Common myeloid progenitor, CD34-positive (primary cell): ENCODE measurements around the gene BTBD17.
A peak's percentile ranks its signal among the peaks of the same experiment; 100 is the strongest.

Experiments
- CTCF ChIA-PET: fragments of 350-600 bp; sonication (Branson Sonifier 250); formaldehyde crosslinking; loops from one replicate; lab custom pipeline; 2021; ENCODE audit warnings: antibody characterized with exemption; lab: Charles Lee
- POLR2A ChIA-PET: fragments of 350-600 bp; sonication (Branson Sonifier 250); formaldehyde crosslinking; loops from one replicate; lab custom pipeline; 2021; ENCODE audit warnings: antibody characterized with exemption; lab: Charles Lee
- DNase-seq, 3 donors: peaks; one replicate each; pipeline versions ENCODE4 v3.0.0 to v3.0.0-alpha.2; 2013
- H3K27ac ChIP-seq, 2 experiments: 1 replicate in 1 of 2; 2 replicates in 1 of 2; pipeline ENCODE4 v1.7.0; 2013; ENCODE audit warnings: inconsistent platforms in 2 of 2, low read length in 2 of 2, mild to moderate bottlenecking in 2 of 2, low read depth in 1 of 2, moderate library complexity in 1 of 2; ENCODE audit not compliant: severe bottlenecking in 2 of 2, insufficient read depth in 1 of 2, poor library complexity in 1 of 2
- H3K27me3 ChIP-seq, 5 experiments: replicated peaks in 2 of 5; 1 replicate in 3 of 5; 2 replicates in 2 of 5; pipeline versions ENCODE4 v1.6.1 to v1.7.0; 2013; ENCODE audit warnings: low read length in 4 of 5, mild to moderate bottlenecking in 2 of 5, moderate library complexity in 2 of 5, inconsistent platforms in 1 of 5; ENCODE audit not compliant: insufficient read depth in 5 of 5, control insufficient read depth in 4 of 5
- H3K36me3 ChIP-seq, 4 experiments: 1 replicate in 2 of 4; 2 replicates in 2 of 4; pipeline versions ENCODE4 v1.6.1 to v1.7.0; 2013; ENCODE audit warnings: low read length in 3 of 4, control low read depth in 1 of 4, mild to moderate bottlenecking in 1 of 4; ENCODE audit not compliant: control insufficient read depth in 4 of 4, insufficient read depth in 4 of 4
- H3K4me1 ChIP-seq, 4 experiments: 1 replicate in 3 of 4; 2 replicates in 1 of 4; pipeline versions ENCODE4 v1.6.1 to v1.7.1; 2013; ENCODE audit warnings: low read length in 3 of 4, mild to moderate bottlenecking in 3 of 4, control low read depth in 1 of 4, inconsistent platforms in 1 of 4, moderate library complexity in 1 of 4; ENCODE audit not compliant: control insufficient read depth in 4 of 4, insufficient read depth in 4 of 4; ENCODE audit errors: control extremely low read depth in 1 of 4
- H3K4me3 ChIP-seq, 7 experiments: 1 replicate in 4 of 7; 2 replicates in 3 of 7; pipeline versions ENCODE4 v1.5.1 to v1.7.0; 2013; ENCODE audit warnings: mild to moderate bottlenecking in 7 of 7, low read length in 6 of 7, moderate library complexity in 6 of 7, inconsistent platforms in 2 of 7, low read depth in 2 of 7, control low read depth in 1 of 7; ENCODE audit not compliant: insufficient read depth in 4 of 7, control insufficient read depth in 1 of 7; ENCODE audit errors: extremely low read depth in 1 of 7
- H3K9me3 ChIP-seq, 5 experiments: 1 replicate in 4 of 5; 2 replicates in 1 of 5; pipeline versions ENCODE4 v1.6.1 to v1.7.1; 2013; ENCODE audit warnings: low read length in 4 of 5, mild to moderate bottlenecking in 2 of 5, inconsistent platforms in 1 of 5, low read depth in 1 of 5, moderate library complexity in 1 of 5; ENCODE audit not compliant: control insufficient read depth in 4 of 5, insufficient read depth in 2 of 5; ENCODE audit errors: control extremely low read depth in 1 of 5
- WGBS: methylation state at CpG from one replicate; pipeline ENCODE4 v1.1.5; 2013; ENCODE audit not compliant: insufficient coverage; 5-methylcytosine and 5-hydroxymethylcytosine counted together

BTBD17 gene

DNA sequence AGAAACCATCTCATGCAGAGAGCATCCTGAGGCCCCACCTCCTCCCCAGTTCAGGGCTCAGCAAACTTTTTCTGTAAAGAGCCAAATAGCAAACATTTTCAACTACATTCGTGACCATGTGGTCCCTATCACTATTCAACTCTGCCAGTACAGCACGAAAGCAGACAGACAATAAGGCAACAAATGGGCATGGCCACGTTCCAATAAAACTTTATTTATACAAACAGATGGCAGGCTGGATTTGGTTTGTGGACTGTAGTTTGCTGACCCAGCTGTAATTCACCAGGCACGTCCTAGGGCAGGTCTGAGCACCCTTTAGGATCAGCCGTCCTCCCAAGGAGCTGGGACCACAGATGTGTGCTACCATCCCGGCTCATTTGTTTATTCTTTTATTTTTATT, 43.1 kb upstream of the BTBD17 start:
- Histone ChIP-seq H3K27me3 (peaks cover 0 to 2% (median 0%) of the 10 kb centered on the region in 5 experiments), H3K4me3 (no peak overlapping the region), H3K27ac (no peak overlapping the region), H3K9me3 (no peaks in the 10 kb centered on the region), H3K36me3 (no peaks in the 10 kb centered on the region), H3K4me1 (peaks cover 0 to 8% (median 6%) of the 10 kb centered on the region in 4 experiments)
- POLR2A ChIA-PET = no interaction called here
- 90% methylated on average over 2 of the region's 6 CpGs for WGBS
- no peak for DNase-seq
- CTCF ChIA-PET = interaction anchor here (1.1 to 1.4 kb wide), 2 partner anchors 32 to 198 kb away, joined by 3 to 4 read pairs; no protein-coding TSS in a partner anchor

DNA sequence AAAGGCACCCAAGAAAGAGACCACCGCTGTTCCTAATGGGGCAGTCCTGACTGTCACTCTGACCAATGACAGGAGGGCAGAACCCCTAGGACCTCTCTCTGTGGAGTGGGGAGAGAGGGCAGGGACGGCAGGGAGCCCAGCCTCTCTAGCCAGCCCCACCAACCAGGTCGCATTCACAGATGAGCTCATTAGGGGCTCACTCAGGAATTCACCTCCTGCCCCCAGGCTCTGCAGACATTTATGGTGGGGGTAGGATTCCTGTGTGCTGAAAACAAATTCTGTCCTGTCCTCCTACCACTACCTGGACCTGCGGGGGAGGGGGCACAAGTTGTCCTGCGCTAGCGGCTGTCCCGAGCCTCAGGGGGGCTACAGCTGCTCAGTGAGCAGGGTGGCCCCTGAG, 42.5 kb upstream of the BTBD17 start:
- CTCF ChIA-PET = interaction anchor here (1.4 to 2.3 kb wide), 4 partner anchors 8 to 53 kb away, joined by 3 to 10 read pairs (median 5); no protein-coding TSS in a partner anchor

DNA sequence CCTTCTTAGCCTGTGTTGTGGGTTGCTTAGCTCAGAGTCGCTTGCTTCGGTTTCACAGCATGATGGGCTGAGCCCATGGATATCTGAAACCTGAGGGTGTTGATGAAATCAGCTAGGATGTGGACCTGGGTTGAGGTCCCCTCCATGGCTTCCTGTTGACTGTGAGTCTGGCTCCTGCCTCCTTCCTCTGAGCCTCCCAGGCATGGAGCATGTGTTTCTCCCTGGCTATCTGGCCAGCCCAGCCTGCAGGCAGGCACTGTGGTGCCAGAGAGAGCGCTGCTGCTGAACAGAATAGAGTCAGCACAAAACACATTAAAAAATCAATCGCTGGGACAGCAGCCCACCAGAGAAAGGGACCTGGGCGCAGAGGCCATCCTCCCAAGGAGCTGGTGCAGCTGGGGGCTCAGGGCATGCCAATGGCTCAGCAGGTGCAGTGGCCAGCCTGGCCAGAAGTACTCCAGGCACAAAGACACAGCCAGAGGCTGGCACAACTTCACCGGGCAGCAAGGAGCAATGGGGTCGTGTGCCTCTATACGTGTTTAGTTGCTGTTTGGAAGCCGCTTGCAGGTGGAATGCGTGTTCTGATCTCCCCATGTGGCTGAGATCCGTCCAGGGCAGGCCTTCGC, 42.0 kb upstream of the BTBD17 start:
- peaks cover 0 to 8% (median 6%) of the 10 kb centered on the region in 4 experiments for H3K4me1 ChIP-seq
- 73% methylated on average over 10 of the region's 12 CpGs for WGBS
- H3K27me3 ChIP-seq = peaks cover 0 to 2% (median 0%) of the 10 kb centered on the region in 5 experiments
- peak in 2 of 3 donors; percentile 14 to 31 for DNase-seq
- H3K27ac ChIP-seq = no peak overlapping the region
- POLR2A ChIA-PET = no interaction called here
- H3K36me3 ChIP-seq = no peaks in the 10 kb centered on the region
- H3K4me3 ChIP-seq = no peak overlapping the region
- CTCF ChIA-PET = interaction anchor here (0.7 to 2.3 kb wide), 7 partner anchors 8 to 239 kb away, joined by 3 to 10 read pairs (median 4); no protein-coding TSS in a partner anchor
- H3K9me3 ChIP-seq = no peaks in the 10 kb centered on the region

More for the DNA sequence above, 42.5 kb upstream of the BTBD17 start:
- 100% methylated on average over 1 of the region's 7 CpGs for WGBS
- no peak overlapping the region for H3K27ac ChIP-seq
- H3K4me1 ChIP-seq = peaks cover 0 to 8% (median 6%) of the 10 kb centered on the region in 4 experiments
- no peaks in the 10 kb centered on the region for H3K36me3 ChIP-seq
- peaks cover 0 to 2% (median 0%) of the 10 kb centered on the region in 5 experiments for H3K27me3 ChIP-seq
- H3K9me3 ChIP-seq = no peaks in the 10 kb centered on the region
- no peak overlapping the region for H3K4me3 ChIP-seq
- POLR2A ChIA-PET = no interaction called here
- DNase-seq = no peak

DNA sequence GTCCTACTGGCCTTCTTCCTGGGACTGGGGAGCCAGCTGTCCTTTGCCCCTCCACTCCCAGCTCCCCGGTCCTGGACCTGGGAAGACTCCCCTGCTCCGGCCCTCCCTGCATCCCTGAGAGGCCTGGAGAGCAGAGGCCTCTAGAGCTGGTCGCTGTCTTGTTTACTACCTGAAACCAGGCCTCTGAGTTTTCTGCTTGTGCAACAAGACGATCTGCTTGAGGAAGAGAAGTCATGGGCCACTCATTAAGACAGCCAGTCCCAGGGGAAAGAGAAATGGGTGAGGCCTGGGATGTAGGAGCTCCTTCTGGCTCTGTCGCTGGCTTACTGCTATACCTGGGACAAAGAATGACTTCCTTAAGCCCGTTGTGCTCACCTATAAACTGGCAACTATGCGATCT, 40.4 kb upstream of the BTBD17 start:
- POLR2A ChIA-PET = no interaction called here

DNA sequence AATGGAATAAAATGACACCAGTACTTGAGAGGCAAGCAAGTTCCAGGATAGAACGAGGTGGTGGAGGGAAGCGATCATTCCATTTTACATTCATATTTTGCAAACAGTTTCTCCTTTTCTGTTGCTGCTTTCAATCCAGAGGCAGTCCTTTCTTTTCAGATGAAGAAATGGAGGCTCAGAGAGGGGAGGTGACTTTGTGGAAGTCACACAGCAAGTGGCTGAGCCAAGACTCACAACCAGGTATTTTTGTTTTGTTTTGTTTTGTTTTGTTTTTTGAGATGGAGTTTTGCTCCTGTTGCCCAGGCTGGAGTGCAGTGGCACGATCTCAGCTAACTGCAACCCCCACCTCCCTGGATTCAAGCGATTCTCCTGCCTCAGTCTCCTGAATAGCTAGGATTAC, 34.9 kb upstream of the BTBD17 start:
- CTCF ChIA-PET = no interaction called here
- Histone ChIP-seq H3K4me1 (peaks cover 0 to 11% (median 5%) of the 10 kb centered on the region in 4 experiments), H3K4me3 (no peak overlapping the region), H3K27ac (no peak overlapping the region), H3K36me3 (no peaks in the 10 kb centered on the region), H3K9me3 (peaks cover 0 to 2% (median 0%) of the 10 kb centered on the region in 5 experiments), H3K27me3 (no peaks in the 10 kb centered on the region)
- no peak for DNase-seq
- POLR2A ChIA-PET = no interaction called here
- 100% methylated on average over 1 of the region's 4 CpGs for WGBS

More for the DNA sequence above, 40.4 kb upstream of the BTBD17 start:
- Histone ChIP-seq H3K27me3 (peaks cover 0 to 2% (median 0%) of the 10 kb centered on the region in 5 experiments), H3K36me3 (no peaks in the 10 kb centered on the region), H3K27ac (no peak overlapping the region), H3K4me3 (no peak overlapping the region), H3K4me1 (peaks cover 0 to 8% (median 6%) of the 10 kb centered on the region in 4 experiments), H3K9me3 (no peaks in the 10 kb centered on the region)
- no peak for DNase-seq
- CTCF ChIA-PET = interaction anchor here (0.9 to 2.3 kb wide), 4 partner anchors 11 to 103 kb away, joined by 3 to 10 read pairs (median 4); no protein-coding TSS in a partner anchor
- 98% methylated on average over 7 of the region's 7 CpGs for WGBS

DNA sequence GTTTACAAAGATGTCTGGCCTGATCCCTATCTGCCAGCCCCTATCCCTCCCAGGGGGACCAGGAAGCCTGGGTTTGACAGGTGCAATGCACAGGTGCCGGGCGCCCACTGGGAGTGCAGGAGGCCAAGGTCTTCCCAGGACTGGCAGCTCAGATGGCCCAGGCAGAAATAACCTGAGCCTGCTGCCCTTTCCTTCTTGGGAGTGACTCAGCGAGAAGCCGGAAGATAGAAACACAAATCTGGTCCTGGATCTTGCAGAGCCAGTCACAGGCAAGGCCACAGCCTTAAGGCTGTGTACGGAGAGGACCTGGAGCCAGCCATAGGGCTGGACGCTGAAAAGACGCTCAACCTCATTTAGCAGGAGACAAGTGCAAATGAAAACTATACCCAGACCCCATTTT, 33.3 kb upstream of the BTBD17 start:
- ChIA-PET CTCF (interaction anchor here (1.2 to 2.0 kb wide), 3 partner anchors 15 to 97 kb away, joined by 3 to 6 read pairs (median 3); no protein-coding TSS in a partner anchor), POLR2A (no interaction called here)
- Histone ChIP-seq H3K36me3 (no peaks in the 10 kb centered on the region), H3K27ac (no peak overlapping the region), H3K27me3 (no peaks in the 10 kb centered on the region), H3K9me3 (peaks cover 0 to 2% (median 0%) of the 10 kb centered on the region in 5 experiments), H3K4me3 (no peak overlapping the region), H3K4me1 (peaks cover 0 to 18% (median 6%) of the 10 kb centered on the region in 4 experiments)
- peak in 1 of 3 donors; percentile 11 for DNase-seq
- WGBS = 86% methylated on average over 7 of the region's 7 CpGs
